ENCODE data around the gene CD46. TPM values are rescaled to one million over a fixed set of nuclear protein-coding genes. Genes with fewer than 3 reads are reported as not detected.
A peak's percentile ranks its signal among the peaks of the same experiment; 100 is the strongest.

CD46 gene
- total RNA-seq, 1 experiment from 2014 or later = 91.4 TPM

- TF ChIP-seq EZH2 (IDR thresholded peaks at IDR 0.05; ENCODE audit: borderline replicate concordance, low read depth, low read length, poor library complexity, severe bottlenecking) = no peak
- H3K27ac ChIP-seq (ENCODE audit: low read depth, low read length, poor library complexity, severe bottlenecking) = no peak overlapping the region
- H3K4me3 ChIP-seq (ENCODE audit: low read depth, low read length, poor library complexity, severe bottlenecking) = no peak overlapping the region
- intact Hi-C loops (cut with micrococcal nuclease; ENCODE audit: unreplicated experiment) = loop anchor here (5.0 kb wide), 1 partner anchor 40 kb away; no protein-coding TSS in a partner anchor
- no peaks in the 10 kb centered on the region for H3K27me3 ChIP-seq (replicated peaks; ENCODE audit: insufficient read depth, low read depth, low read length, poor library complexity)
- no peaks in the 10 kb centered on the region for H3K4me1 ChIP-seq (ENCODE audit: insufficient read depth, low read length, poor library complexity, severe bottlenecking)
- H3K36me3 ChIP-seq (ENCODE audit: insufficient read depth, low read length, poor library complexity, severe bottlenecking) = no peaks in the 10 kb centered on the region
- no peak for DNase-seq (ENCODE audit: low spot score)
- ChIA-PET CTCF (no interaction called here), POLR2A (ENCODE audit: low non-redundant PET) (no interaction called here)
- BruUV-seq (replicated peaks) = no TSS peak
- H3K9me3 ChIP-seq (ENCODE audit: low read depth, low read length, poor library complexity, severe bottlenecking) = no peaks in the 10 kb centered on the region
Measured at GRCh38 chr1:207827488-207827830, 75.6 kb downstream of the CD46 start.

GRCh38 chr1:207828046-207828445, 76.2 kb downstream of the CD46 start:
- intact Hi-C loops (cut with micrococcal nuclease; ENCODE audit: unreplicated experiment) = loop anchor here (5.0 kb wide), 1 partner anchor 39 kb away; no protein-coding TSS in a partner anchor
- no TSS peak for BruUV-seq (replicated peaks)
- Histone ChIP-seq H3K36me3 (ENCODE audit: insufficient read depth, low read length, poor library complexity, severe bottlenecking) (no peaks in the 10 kb centered on the region), H3K9me3 (ENCODE audit: low read depth, low read length, poor library complexity, severe bottlenecking) (no peaks in the 10 kb centered on the region), H3K4me3 (ENCODE audit: low read depth, low read length, poor library complexity, severe bottlenecking) (no peak overlapping the region), H3K27me3 (replicated peaks; ENCODE audit: insufficient read depth, low read depth, low read length, poor library complexity) (no peaks in the 10 kb centered on the region), H3K4me1 (ENCODE audit: insufficient read depth, low read length, poor library complexity, severe bottlenecking) (no peaks in the 10 kb centered on the region), H3K27ac (ENCODE audit: low read depth, low read length, poor library complexity, severe bottlenecking) (no peak overlapping the region)
- no peak for DNase-seq (ENCODE audit: low spot score)
- no peak for TF ChIP-seq EZH2 (IDR thresholded peaks at IDR 0.05; ENCODE audit: borderline replicate concordance, low read depth, low read length, poor library complexity, severe bottlenecking)
- TF ChIP-seq, protein P1, sequence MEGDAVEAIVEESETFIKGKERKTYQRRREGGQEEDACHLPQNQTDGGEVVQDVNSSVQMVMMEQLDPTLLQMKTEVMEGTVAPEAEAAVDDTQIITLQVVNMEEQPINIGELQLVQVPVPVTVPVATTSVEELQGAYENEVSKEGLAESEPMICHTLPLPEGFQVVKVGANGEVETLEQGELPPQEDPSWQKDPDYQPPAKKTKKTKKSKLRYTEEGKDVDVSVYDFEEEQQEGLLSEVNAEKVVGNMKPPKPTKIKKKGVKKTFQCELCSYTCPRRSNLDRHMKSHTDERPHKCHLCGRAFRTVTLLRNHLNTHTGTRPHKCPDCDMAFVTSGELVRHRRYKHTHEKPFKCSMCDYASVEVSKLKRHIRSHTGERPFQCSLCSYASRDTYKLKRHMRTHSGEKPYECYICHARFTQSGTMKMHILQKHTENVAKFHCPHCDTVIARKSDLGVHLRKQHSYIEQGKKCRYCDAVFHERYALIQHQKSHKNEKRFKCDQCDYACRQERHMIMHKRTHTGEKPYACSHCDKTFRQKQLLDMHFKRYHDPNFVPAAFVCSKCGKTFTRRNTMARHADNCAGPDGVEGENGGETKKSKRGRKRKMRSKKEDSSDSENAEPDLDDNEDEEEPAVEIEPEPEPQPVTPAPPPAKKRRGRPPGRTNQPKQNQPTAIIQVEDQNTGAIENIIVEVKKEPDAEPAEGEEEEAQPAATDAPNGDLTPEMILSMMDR (conservative IDR thresholded peaks at IDR 0.05; ENCODE audit: low read depth, low read length) = no peak
- ChIA-PET CTCF (no interaction called here), POLR2A (ENCODE audit: low non-redundant PET) (no interaction called here)

DNA sequence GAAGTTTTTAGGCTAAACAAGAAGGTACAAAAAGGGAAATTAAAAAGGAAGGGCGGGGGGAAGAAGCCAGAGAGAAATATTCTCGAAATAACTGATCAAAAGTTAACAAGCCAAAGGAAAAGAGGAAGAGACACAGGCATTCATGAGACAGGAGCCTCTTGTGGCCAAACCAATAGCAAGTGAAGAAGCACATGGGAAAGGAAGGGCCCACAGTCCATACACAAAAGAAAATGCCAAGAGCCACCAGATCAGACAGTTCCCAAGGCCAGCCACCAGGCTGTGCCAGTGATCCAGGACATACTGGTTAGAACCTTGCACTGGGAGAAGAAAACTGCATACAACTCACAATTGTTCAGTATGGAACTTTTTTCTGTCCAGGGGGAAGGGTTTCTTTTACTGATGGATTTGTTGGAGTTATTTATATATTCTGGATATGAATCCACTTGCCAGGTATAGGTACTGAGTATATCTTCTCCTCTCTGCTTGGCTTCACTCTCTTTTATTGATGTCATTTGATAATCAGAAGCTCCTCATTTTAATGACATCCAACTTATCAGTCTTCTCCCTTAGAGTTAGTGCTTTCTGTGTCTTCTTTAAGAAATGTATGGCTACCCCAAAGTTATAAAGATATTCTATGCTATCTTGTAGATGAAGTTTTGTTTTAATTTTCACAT, 76.8 kb downstream of the CD46 start:
- intact Hi-C loops (cut with micrococcal nuclease; ENCODE audit: unreplicated experiment) = loop anchor here (5.0 kb wide), 1 partner anchor 39 kb away; no protein-coding TSS in a partner anchor
- ChIA-PET POLR2A (ENCODE audit: low non-redundant PET) (no interaction called here), CTCF (interaction anchor here (1.5 kb wide), 1 partner anchor 40 kb away, joined by 4 read pairs; no protein-coding TSS in a partner anchor)
- TF ChIP-seq, protein P1 (conservative IDR thresholded peaks at IDR 0.05; ENCODE audit: low read depth, low read length) = peak; percentile 67
- no peak for TF ChIP-seq EZH2 (IDR thresholded peaks at IDR 0.05; ENCODE audit: borderline replicate concordance, low read depth, low read length, poor library complexity, severe bottlenecking)
- DNase-seq (ENCODE audit: low spot score) = peak; percentile 78
- Histone ChIP-seq H3K4me1 (ENCODE audit: insufficient read depth, low read length, poor library complexity, severe bottlenecking) (no peaks in the 10 kb centered on the region), H3K27ac (ENCODE audit: low read depth, low read length, poor library complexity, severe bottlenecking) (no peak overlapping the region), H3K9me3 (ENCODE audit: low read depth, low read length, poor library complexity, severe bottlenecking) (no peaks in the 10 kb centered on the region), H3K4me3 (ENCODE audit: low read depth, low read length, poor library complexity, severe bottlenecking) (no peak overlapping the region), H3K36me3 (ENCODE audit: insufficient read depth, low read length, poor library complexity, severe bottlenecking) (no peaks in the 10 kb centered on the region), H3K27me3 (replicated peaks; ENCODE audit: insufficient read depth, low read depth, low read length, poor library complexity) (no peaks in the 10 kb centered on the region)
- BruUV-seq (replicated peaks) = no TSS peak
